ENCODE data around the gene KCNN3.

KCNN3 gene

DNA sequence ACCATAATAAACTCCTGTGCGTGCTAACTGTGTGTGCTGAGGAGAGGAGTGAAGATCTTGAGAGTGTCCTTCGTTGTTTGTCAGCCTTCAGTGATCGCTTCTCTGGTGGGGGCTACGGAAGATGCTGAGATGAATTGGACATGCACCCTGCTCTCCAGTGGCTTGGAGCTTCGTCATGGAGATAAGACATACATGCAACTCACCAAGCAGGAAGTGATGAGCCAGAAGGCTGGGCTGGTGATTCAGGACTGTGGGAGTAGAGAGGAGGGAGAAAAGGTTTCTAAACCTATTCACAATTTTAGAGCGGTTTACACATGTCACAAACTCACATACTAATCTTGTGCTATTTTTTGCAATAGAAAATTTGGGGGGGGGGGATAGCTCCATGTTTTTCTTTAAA lies 133.2 kb downstream of the KCNN3 start:
- Histone ChIP-seq H3K36me3 (no peaks in the 10 kb centered on the region), H3K27me3 (peaks cover 8% of the 10 kb centered on the region), H3K4me3 (ENCODE audit: low read depth in 1 of 2, low read length in 1 of 2) (no peak overlapping the region), H3K27ac (no peak overlapping the region), H3K4me1 (ENCODE audit: control insufficient read depth in 1 of 2, insufficient read depth in 1 of 2, low read depth in 1 of 2, low read length in 1 of 2) (peaks cover 7 to 8% of the 10 kb centered on the region in 2 experiments), H3K9me3 (no peaks in the 10 kb centered on the region)
- TF ChIP-seq, protein P1, sequence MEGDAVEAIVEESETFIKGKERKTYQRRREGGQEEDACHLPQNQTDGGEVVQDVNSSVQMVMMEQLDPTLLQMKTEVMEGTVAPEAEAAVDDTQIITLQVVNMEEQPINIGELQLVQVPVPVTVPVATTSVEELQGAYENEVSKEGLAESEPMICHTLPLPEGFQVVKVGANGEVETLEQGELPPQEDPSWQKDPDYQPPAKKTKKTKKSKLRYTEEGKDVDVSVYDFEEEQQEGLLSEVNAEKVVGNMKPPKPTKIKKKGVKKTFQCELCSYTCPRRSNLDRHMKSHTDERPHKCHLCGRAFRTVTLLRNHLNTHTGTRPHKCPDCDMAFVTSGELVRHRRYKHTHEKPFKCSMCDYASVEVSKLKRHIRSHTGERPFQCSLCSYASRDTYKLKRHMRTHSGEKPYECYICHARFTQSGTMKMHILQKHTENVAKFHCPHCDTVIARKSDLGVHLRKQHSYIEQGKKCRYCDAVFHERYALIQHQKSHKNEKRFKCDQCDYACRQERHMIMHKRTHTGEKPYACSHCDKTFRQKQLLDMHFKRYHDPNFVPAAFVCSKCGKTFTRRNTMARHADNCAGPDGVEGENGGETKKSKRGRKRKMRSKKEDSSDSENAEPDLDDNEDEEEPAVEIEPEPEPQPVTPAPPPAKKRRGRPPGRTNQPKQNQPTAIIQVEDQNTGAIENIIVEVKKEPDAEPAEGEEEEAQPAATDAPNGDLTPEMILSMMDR (IDR thresholded peaks at IDR 0.05) = no peak

DNA sequence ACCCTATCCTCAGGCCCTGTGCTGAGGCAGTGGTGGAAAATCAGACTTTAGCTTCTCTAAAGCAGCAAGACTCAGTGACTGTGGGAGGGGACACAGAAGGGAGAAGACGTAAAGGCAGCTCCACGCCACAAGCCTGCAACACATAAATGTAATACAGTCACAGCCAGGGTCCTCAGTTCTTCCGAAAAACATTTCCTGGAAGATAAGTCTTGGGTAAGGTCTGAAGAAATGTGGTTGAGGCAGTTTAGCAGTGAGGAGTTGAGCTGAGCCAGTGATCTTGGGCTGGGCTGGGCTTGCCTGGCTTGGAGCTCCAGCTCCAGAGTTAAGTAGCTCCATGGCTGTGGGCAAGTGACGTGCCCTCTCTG lies 134.3 kb downstream of the KCNN3 start:
- peaks cover 14% of the 10 kb centered on the region for H3K27me3 ChIP-seq
- H3K36me3 ChIP-seq = no peaks in the 10 kb centered on the region
- H3K9me3 ChIP-seq = no peaks in the 10 kb centered on the region
- peaks cover 7 to 8% of the 10 kb centered on the region in 2 experiments for H3K4me1 ChIP-seq (ENCODE audit: control insufficient read depth in 1 of 2, insufficient read depth in 1 of 2, low read depth in 1 of 2, low read length in 1 of 2)
- TF ChIP-seq, protein P1 (IDR thresholded peaks at IDR 0.05) = no peak
- H3K27ac ChIP-seq = no peak overlapping the region
- H3K4me3 ChIP-seq (ENCODE audit: low read depth in 1 of 2, low read length in 1 of 2) = no peak overlapping the region

DNA sequence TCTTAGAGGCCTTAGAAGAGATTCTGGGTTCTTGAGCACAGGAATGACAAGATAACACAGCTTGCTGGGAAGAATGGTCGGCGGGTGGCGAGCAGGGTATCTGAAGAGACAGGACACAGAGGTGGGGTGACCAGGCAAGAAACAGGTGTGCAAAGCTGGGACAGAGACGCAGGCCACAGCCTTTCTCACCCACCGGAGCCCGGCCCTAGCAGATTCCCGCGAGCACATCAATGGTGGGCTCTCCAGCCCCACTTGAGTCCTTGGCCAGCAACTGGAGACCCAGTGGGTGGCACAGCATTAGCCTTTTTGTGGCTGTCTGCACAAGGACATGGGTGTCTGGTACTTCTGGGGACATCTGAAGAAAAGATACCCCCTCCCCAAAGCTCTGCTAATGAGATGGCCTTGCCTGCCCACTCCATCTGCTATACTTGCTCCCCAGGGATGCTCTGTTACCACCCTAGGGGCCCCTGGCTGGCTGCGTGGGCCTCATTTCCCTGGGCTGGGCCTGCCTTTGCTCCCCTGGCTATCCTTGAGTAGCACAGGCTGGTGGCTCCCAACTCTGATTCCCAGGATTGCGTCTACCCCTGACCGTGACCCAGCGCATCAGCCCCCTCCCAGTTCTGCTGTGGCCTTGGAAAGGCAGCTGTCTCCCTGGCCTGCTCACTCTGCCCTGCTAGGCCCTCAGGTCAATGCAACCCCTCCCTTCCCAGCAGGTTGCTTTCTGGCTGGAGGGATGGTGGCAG lies 134.8 kb downstream of the KCNN3 start:
- TF ChIP-seq, protein P1 (IDR thresholded peaks at IDR 0.05) = no peak
- Histone ChIP-seq H3K27me3 (peaks cover 14% of the 10 kb centered on the region), H3K27ac (no peak overlapping the region), H3K4me3 (ENCODE audit: low read depth in 1 of 2, low read length in 1 of 2) (no peak overlapping the region), H3K4me1 (ENCODE audit: control insufficient read depth in 1 of 2, insufficient read depth in 1 of 2, low read depth in 1 of 2, low read length in 1 of 2) (peaks cover 7 to 8% of the 10 kb centered on the region in 2 experiments), H3K9me3 (no peaks in the 10 kb centered on the region), H3K36me3 (no peaks in the 10 kb centered on the region)

DNA sequence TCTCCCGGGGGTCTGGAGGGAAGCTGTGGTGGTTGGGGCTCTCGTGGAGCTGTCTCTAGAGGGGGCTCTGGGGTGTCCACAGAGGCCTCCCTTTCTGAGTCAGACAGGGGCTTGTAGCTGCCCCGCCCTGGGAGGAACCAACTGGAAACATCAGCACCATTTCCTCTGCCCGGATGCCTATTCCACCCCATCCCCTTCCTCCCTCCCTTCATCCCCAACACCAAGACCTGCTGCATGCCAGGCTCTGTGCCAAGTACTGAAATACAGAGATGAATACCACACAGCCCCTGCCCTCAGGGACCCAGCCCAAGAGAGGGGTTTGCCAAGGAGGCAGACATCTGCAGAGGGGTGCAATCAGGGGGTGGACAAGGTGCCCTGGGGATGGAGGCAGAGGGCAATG lies 136.5 kb downstream of the KCNN3 start:
- TF ChIP-seq, protein P1 (IDR thresholded peaks at IDR 0.05) = no peak
- Histone ChIP-seq H3K27ac (no peak overlapping the region), H3K9me3 (no peaks in the 10 kb centered on the region), H3K27me3 (peaks cover 14% of the 10 kb centered on the region), H3K4me1 (ENCODE audit: control insufficient read depth in 1 of 2, insufficient read depth in 1 of 2, low read depth in 1 of 2, low read length in 1 of 2) (peaks cover 7 to 8% of the 10 kb centered on the region in 2 experiments), H3K36me3 (no peaks in the 10 kb centered on the region), H3K4me3 (ENCODE audit: low read depth in 1 of 2, low read length in 1 of 2) (no peak overlapping the region)

DNA sequence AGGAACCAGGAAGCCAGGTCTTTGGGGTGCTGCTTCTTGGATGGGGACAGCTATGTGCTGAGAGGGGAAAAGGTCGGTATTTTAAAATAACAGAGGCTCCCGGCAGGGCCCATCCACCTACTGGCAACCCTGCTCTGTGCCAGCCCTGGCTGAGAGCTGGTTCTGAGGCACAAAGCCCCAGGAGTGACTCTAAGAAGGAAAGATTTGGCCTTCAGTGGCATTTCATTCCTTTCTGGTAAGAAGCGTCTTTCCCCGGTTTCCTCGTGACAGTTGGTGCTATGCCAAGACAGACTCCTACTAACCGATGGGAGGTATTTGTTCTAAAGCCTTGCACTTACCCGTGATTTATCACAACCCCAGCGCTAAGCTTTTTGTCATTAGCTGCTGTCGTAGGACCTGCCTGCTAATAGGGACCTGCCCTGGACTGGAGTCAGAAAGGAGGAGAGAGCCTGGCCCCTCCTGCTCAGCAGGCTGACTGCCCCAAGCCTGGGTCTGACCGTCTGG lies 139.0 kb downstream of the KCNN3 start:
- Histone ChIP-seq H3K36me3 (no peaks in the 10 kb centered on the region), H3K4me1 (ENCODE audit: control insufficient read depth in 1 of 2, insufficient read depth in 1 of 2, low read depth in 1 of 2, low read length in 1 of 2) (peaks cover 7 to 8% of the 10 kb centered on the region in 2 experiments), H3K27ac (no peak overlapping the region), H3K4me3 (ENCODE audit: low read depth in 1 of 2, low read length in 1 of 2) (no peak overlapping the region), H3K27me3 (peaks cover 37% of the 10 kb centered on the region), H3K9me3 (no peaks in the 10 kb centered on the region)
- TF ChIP-seq, protein P1 (IDR thresholded peaks at IDR 0.05) = no peak
